ENCODE data around the gene CACTIN.
"Not testable (repeated sequence)": the region's sequence is repeated elsewhere in the genome, so short reads cannot be mapped to it uniquely, and the experiment has no call there.

Gene CACTIN

DNA sequence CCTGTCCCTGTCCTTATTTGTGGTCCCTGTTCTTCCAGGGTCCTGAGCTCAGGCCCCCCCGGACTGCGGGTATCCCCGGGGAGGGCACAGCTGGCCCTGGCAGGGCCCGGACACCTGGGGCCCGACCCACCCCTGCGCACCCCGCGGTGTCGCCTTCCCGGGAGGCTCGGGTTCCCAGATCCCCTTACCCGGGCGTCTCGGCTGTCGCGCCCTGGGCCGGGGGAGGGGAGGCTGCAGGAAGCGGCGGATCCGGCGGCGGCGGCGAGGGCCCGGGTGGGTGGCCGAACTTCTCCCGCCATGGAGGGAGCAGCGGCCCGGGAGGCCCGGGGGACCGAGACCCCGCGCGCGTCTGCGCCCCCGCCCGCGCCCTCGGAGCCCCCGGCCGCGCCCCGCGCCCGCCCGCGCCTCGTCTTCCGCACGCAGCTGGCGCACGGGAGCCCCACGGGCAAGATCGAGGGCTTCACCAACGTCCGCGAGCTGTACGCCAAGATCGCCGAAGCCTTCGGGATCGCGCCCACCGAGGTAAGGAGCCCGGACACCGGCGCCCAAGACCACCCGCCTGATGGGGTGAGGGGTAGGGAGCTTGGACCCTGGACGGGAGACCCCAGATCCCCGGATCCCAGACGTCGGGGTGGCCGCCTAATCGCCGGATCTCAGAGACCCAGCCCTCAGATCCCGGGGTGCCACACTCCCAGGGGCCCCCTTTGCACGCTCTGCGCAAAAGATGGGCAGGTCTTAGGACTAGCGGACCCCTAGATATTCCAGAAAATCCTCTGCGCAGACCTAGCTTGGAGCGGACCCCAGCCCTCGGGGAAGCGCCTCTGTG is 41.1 kb downstream of the CACTIN start, which contains the start of gene GIPC3:
TSS of gene GIPC3 (plus strand) at position 178 of the 826 bp plus-strand sequence. CDS start at position 298, 120 bp downstream.
- no peak for DNase-seq

- not testable (repeated sequence) for DNase-seq
These were observed 42.4 kb downstream of the CACTIN start for GRCh38 chr19:3584036-3584802.

DNA sequence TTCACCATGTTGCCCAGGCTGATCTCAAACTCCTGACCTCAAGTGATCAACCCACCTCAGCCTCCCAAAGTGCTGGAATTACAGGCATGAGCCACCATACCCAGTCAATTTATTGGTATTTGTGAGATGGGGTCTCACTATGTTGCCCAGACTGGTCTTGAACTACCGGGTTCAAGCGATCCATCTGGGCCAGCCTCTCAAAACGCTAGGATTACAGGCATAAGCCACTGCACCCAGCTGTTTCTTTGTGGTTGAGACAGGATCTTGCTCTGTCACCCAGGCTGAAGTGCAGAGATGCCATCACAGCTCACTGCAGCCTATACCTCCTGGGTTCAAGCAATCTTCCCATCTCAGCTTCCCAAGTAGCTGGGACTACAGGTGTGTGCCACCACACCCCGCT is 44.8 kb downstream of the CACTIN start:
- DNase-seq: not testable (repeated sequence)

- DNase-seq: no peak
These were observed 46.2 kb downstream of the CACTIN start for GRCh38 chr19:3580156-3580934.

- DNase-seq: no peak
These were observed 48.2 kb downstream of the CACTIN start for GRCh38 chr19:3578390-3578789.

GRCh38 chr19:3577723-3578344 is 48.8 kb downstream of the CACTIN start:
- no peak for DNase-seq

GRCh38 chr19:3576696-3577443 is 49.7 kb downstream of the CACTIN start:
- DNase-seq: peak; percentile 16

GRCh38 chr19:3575949-3576673 is 50.5 kb downstream of the CACTIN start:
- no peak for DNase-seq

- DNase-seq: no peak
These were observed 51.3 kb downstream of the CACTIN start for GRCh38 chr19:3575260-3575741.

- peak; percentile 23 for DNase-seq
These were observed 52.5 kb downstream of the CACTIN start for GRCh38 chr19:3573858-3574637.

GRCh38 chr19:3573162-3573857 is 53.3 kb downstream of the CACTIN start:
- DNase-seq: no peak

- no peak for DNase-seq
These were observed 53.8 kb downstream of the CACTIN start, which contains the start of gene HMG20B for GRCh38 chr19:3572855-3573161. Gene HMG20B, plus strand, starts transcription at chr19:3572944. Its CDS starts 366 bp downstream, at chr19:3573310.

DNA sequence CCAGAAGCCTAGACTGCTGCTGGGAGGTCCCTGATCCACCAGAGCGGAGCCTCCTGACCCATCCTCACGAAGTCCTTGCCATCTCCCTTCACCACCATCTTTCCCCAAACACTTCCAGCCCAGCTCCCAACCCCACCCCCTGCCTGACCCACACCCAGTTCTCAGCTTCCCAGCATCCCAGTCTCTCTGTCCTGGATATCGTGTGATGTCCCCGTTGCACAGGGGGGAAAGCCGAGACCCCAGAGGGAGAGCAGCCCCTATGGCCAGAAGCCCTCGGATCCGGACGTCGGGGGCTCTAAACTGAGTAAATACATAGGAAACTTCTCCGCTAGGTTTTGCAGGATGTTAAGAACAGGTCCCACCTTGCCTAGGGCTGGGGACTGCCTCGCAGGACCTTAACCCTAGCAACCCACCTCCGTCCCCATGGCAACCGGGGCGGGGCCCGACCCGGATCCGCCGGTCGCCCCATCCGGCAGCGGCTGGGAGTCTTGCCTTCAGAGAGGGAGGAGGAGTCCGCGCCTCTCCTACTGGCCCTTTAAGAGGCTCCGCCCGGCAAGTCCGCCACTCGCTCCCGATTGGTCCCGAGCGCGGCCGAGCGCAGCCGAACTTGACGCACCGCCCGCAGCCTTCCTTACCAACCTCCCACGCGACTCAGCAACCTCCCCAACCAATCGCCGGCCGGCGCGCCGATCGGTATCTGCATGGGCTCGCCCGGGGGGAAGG is 54.3 kb downstream of the CACTIN start:
- DNase-seq: peak; percentile 100

DNA sequence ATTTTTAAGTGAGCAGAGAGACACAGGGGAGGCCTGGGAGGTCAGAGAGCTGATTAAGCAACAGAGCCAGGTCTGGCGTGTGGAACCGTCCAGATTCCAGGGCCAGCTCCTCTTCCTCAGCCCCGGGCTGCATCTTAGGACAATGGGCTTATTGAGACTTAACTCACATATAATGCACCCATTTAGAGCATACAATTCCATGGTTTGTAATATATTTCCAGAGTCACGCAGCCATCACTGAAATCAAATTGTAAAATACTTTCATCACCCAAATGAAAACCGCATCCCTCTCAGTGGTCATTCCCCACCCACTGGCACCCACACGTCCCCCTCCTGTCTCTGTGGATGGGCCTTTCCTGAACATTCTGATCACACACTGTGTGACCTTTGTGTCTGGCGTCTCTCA is 56.0 kb downstream of the CACTIN start:
- peak; percentile 75 for DNase-seq

GRCh38 chr19:3570042-3570441 is 56.5 kb downstream of the CACTIN start:
- DNase-seq: not testable (repeated sequence)

- DNase-seq: no peak
These were observed 61.5 kb downstream of the CACTIN start for GRCh38 chr19:3565139-3565538.

GRCh38 chr19:3563709-3564524 is 62.7 kb downstream of the CACTIN start:
- DNase-seq: no peak

All from midbrain (tissue), 1 donor.